Suprapubic skin (tissue), 3 donors: ENCODE measurements around the gene PIAS4.

Experiments
- CTCF ChIP-seq, 2 donors: fragments of 200-600 bp in 1 of 2; fragments of 450-650 bp in 1 of 2; sonication (generic) in 1 of 2; IDR thresholded peaks; one replicate each; pipeline ENCODE4 v1.5.1; 2016 to 2019; ENCODE audit warnings: antibody characterized with exemption in 2 of 2, mild to moderate bottlenecking in 1 of 2, moderate library complexity in 1 of 2
- EP300 ChIP-seq: sonication (generic); formaldehyde crosslinking; IDR thresholded peaks from one replicate; pipeline ENCODE4 v1.6.1; 2017; ENCODE audit warnings: antibody characterized with exemption
- POLR2A ChIP-seq, 2 donors: fragments of 450-650 bp; IDR thresholded peaks; one replicate each; pipeline ENCODE4 v1.6.1; 2017; ENCODE audit warnings: antibody characterized with exemption in 2 of 2, mild to moderate bottlenecking in 2 of 2, moderate library complexity in 2 of 2

- TF ChIP-seq CTCF (IDR thresholded peaks at IDR 0.05) = no peak
- no peak for TF ChIP-seq EP300
- no peak for TF ChIP-seq POLR2A (IDR thresholded peaks at IDR 0.05)
These were observed 74.0 kb downstream of the PIAS4 start for GRCh38 chr19:4081441-4082129.
